IPS-15b (cell line): ENCODE data around the gene DUSP7.

Source experiments
- H3K27me3 ChIP-seq: one replicate; pipeline ENCODE4 v1.6.1; 2013; ENCODE audit warnings: low read length; ENCODE audit not compliant: control insufficient read depth, insufficient read depth
- H3K36me3 ChIP-seq: one replicate; pipeline ENCODE4 v1.6.1; 2013; ENCODE audit warnings: low read length; ENCODE audit not compliant: control insufficient read depth, insufficient read depth
- H3K4me1 ChIP-seq: one replicate; pipeline ENCODE4 v1.6.1; 2013; ENCODE audit warnings: mild to moderate bottlenecking, low read length; ENCODE audit not compliant: control insufficient read depth, insufficient read depth
- H3K4me3 ChIP-seq: one replicate; pipeline ENCODE4 v1.5.1; 2013; ENCODE audit warnings: low read depth, low read length
- H3K9ac ChIP-seq: one replicate; pipeline ENCODE4 v1.6.1; 2013; ENCODE audit warnings: low read depth, mild to moderate bottlenecking, low read length
- H3K9me3 ChIP-seq: one replicate; pipeline ENCODE4 v1.6.1; 2013; ENCODE audit warnings: mild to moderate bottlenecking, low read length; ENCODE audit not compliant: control insufficient read depth, insufficient read depth

Gene DUSP7

GRCh38 chr3:52084216-52084945 is 28.0 kb upstream of the DUSP7 start:
- Histone ChIP-seq H3K9ac (no peak overlapping the region), H3K4me1 (no peaks in the 10 kb centered on the region), H3K27me3 (no peaks in the 10 kb centered on the region), H3K36me3 (peaks cover 5% of the 10 kb centered on the region), H3K9me3 (no peaks in the 10 kb centered on the region), H3K4me3 (no peak overlapping the region)

GRCh38 chr3:52083556-52084087 is 27.3 kb upstream of the DUSP7 start:
- Histone ChIP-seq H3K9me3 (no peaks in the 10 kb centered on the region), H3K4me1 (no peaks in the 10 kb centered on the region), H3K9ac (no peak overlapping the region), H3K27me3 (no peaks in the 10 kb centered on the region), H3K36me3 (peaks cover 5% of the 10 kb centered on the region), H3K4me3 (no peak overlapping the region)

DNA sequence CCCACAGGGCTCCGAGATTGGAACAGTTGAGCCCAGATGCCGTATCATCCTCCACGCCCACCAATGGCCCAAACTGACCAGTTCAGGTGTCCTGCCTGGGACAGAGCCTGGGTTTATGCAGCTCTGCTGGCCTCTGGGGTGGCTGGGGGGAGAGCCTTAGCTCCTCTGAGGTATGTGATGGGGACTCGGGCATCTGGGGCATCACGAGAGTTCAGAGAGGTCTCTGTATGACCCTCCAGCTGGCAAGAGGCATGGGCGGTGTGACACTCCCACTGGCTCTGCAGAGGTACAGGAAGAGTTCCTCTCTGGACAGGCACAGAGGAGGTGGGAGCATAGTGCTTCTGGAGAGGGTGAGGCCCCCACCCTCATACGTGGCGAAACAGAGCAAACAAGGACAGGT is 26.6 kb upstream of the DUSP7 start:
- no peak overlapping the region for H3K9ac ChIP-seq
- no peaks in the 10 kb centered on the region for H3K4me1 ChIP-seq
- H3K9me3 ChIP-seq, result no peaks in the 10 kb centered on the region
- H3K36me3 ChIP-seq, result peaks cover 5% of the 10 kb centered on the region
- no peak overlapping the region for H3K4me3 ChIP-seq
- no peaks in the 10 kb centered on the region for H3K27me3 ChIP-seq

DNA sequence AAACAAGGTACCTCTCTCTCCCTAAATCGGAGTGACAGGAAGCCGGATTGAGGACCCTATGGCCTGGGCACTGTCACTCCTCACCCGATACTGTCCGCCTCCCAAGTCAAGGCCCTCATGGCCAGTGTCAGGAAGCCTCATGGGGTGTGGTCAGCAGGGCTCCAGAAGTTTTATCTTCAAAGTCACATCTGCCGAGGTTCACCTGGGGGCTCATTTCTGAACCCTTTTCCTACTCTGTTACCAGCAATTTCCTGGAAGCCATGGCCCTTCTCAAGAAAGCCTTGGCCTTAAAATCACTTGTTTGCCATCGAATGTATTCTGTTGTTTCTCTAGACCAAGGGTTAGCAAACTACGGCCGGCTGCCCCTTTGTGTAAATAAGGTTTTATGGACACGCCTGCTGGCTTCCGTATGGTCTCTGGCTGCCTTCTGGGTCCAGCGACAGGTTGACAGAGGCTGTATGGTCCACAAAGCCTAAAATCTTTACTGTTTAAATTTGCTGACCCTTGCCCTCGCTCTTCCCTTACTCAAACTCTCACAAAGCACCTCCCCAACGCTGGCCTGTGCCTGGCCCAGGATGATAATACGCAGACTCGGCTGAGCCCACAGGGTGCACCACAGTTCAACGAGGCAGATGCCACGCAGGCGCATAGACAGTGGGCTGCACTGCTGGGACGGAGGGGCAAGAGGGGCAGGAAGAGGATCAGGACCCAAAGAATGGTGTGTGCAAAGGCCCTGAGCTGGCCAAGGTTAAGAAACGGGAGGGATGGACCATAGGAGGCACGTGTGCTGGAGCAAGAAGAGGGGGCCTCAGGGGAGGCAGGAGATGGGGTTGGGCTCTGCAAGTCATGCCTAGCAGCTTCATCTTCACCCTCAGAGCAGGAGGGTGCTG is 24.7 kb upstream of the DUSP7 start:
- H3K36me3 ChIP-seq, result peaks cover 5% of the 10 kb centered on the region
- no peaks in the 10 kb centered on the region for H3K27me3 ChIP-seq

DNA sequence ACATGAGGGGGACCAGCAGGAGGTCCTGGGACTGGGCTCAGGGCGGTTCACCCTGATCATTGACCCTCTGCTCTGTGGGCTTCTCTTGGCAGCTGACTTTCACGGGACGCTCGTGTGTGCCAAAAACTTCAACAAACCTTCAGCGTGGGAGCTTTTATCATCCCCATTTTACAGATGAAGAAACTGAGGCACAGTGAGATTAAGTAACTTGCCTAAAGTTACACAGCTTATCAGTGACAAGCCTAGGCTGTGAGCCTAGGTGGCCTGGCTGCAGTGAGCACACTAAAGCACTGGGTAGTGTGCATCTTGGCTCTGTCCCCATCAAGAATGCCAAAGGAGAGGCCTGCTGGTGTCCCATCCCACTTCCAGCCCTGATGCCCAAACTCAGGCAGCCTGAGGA is 23.6 kb upstream of the DUSP7 start:
- Histone ChIP-seq H3K27me3 (no peaks in the 10 kb centered on the region), H3K9me3 (no peaks in the 10 kb centered on the region), H3K36me3 (peaks cover 4% of the 10 kb centered on the region), H3K4me3 (no peak overlapping the region), H3K4me1 (no peaks in the 10 kb centered on the region), H3K9ac (no peak overlapping the region)

More for the DNA sequence above, 24.7 kb upstream of the DUSP7 start:
- Histone ChIP-seq H3K9me3 (no peaks in the 10 kb centered on the region), H3K4me1 (no peaks in the 10 kb centered on the region), H3K4me3 (no peak overlapping the region), H3K9ac (no peak overlapping the region)

GRCh38 chr3:52078781-52079560 is 22.6 kb upstream of the DUSP7 start:
- H3K9ac ChIP-seq, result no peak overlapping the region
- H3K36me3 ChIP-seq, result peaks cover 12% of the 10 kb centered on the region
- no peaks in the 10 kb centered on the region for H3K9me3 ChIP-seq
- H3K4me3 ChIP-seq, result no peak overlapping the region
- no peaks in the 10 kb centered on the region for H3K27me3 ChIP-seq
- H3K4me1 ChIP-seq, result no peaks in the 10 kb centered on the region

DNA sequence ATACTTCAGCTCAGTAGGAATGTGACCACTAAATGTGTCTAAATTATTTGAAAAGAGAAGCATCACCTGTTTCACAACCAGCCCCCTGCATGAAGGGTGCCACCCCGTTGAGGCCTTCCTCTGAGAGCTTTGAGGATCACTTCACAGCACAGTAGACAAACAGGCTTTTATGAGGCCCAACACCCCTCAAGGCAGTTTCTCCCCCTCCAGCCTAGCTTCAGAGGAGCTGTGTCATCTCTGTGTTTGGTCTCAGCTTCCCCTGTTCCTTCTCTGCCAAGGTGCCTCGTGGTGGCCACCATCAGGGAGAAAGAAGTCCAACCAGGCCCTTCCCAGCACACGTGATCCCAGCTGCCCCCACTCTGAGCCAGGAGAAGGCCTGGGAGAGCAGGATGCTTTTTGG is 21.6 kb upstream of the DUSP7 start:
- no peaks in the 10 kb centered on the region for H3K4me1 ChIP-seq
- H3K27me3 ChIP-seq, result no peaks in the 10 kb centered on the region
- no peaks in the 10 kb centered on the region for H3K9me3 ChIP-seq
- no peak overlapping the region for H3K4me3 ChIP-seq
- peaks cover 12% of the 10 kb centered on the region for H3K36me3 ChIP-seq
- H3K9ac ChIP-seq, result no peak overlapping the region

- Histone ChIP-seq H3K36me3 (peaks cover 12% of the 10 kb centered on the region), H3K4me3 (no peak overlapping the region), H3K9ac (no peak overlapping the region), H3K27me3 (no peaks in the 10 kb centered on the region), H3K9me3 (no peaks in the 10 kb centered on the region), H3K4me1 (no peaks in the 10 kb centered on the region)
Measured at GRCh38 chr3:52076896-52077780, 20.8 kb upstream of the DUSP7 start.

DNA sequence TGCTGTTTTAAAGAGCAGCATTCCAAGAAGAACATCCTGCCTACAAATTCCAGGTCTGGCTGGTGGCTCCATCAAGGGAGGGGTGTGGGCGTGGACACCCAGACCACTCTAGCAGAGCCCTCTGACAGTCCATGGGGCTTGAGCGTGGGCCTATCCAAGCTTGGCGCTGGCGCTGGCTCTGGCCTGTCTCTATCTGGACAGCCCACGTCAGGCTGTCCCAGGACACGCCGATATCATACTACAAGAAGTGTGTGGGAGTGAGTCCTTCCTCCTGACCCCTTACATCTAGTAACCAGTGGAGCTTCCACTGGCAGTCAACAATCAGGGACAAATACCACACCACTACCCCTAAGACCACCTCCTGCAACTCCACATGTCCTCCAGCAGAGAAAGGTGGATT is 17.1 kb upstream of the DUSP7 start:
- Histone ChIP-seq H3K4me1 (no peaks in the 10 kb centered on the region), H3K27me3 (no peaks in the 10 kb centered on the region), H3K4me3 (no peak overlapping the region), H3K36me3 (peaks cover 12% of the 10 kb centered on the region), H3K9ac (no peak overlapping the region), H3K9me3 (no peaks in the 10 kb centered on the region)

GRCh38 chr3:52072471-52072870 is 16.1 kb upstream of the DUSP7 start:
- Histone ChIP-seq H3K27me3 (no peaks in the 10 kb centered on the region), H3K9ac (no peak overlapping the region), H3K36me3 (peaks cover 12% of the 10 kb centered on the region), H3K9me3 (no peaks in the 10 kb centered on the region), H3K4me3 (no peak overlapping the region), H3K4me1 (no peaks in the 10 kb centered on the region)

- Histone ChIP-seq H3K36me3 (peaks cover 12% of the 10 kb centered on the region), H3K4me1 (no peaks in the 10 kb centered on the region), H3K9ac (no peak overlapping the region), H3K27me3 (no peaks in the 10 kb centered on the region), H3K9me3 (no peaks in the 10 kb centered on the region), H3K4me3 (no peak overlapping the region)
Measured at GRCh38 chr3:52072020-52072419, 15.6 kb upstream of the DUSP7 start.
